ENCODE results near the gene DDN.
A peak's percentile ranks its signal among the peaks of the same experiment; 100 is the strongest.

Gene DDN

DNA sequence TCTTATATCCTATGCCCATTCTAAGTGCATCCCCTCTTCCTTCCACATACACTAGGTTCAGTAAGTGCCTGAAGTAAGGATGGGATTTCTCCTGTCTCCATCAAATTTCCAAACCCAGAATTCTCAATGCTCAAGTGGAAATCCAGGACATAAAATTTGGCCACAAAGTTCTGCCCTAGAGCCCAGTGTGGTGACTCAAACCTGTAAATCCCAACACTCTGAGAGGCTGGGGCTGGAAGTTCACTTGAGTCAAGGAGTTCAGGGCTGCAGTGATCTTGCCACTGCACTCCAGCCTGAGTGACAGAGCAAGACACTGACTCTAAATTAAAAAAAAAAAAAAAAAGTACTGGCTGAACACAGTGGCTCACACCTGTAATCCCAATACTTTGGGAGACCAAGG, 37.4 kb downstream of the DDN start:
- DNase-seq = no peak

DNA sequence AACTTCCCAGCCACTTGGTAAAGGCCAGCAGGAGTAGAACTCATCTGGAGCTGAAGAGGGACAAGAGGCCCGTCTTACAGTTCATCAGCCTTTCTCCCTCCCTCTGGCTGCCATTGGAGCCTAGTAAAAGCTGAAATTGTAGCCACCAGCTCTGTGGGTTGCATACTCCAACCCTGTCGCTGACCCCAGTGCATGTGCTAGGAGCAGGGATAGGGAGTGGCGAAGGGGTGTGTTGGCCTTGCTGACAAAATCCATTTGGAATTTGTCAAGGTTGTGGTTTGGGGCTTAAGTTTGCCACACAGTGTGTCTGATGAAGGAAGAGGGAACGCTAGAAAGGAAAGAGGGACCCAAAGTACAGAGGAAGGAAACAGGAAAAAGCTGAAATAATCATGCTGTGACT, 37.8 kb downstream of the DDN start:
- no peak for DNase-seq

DNA sequence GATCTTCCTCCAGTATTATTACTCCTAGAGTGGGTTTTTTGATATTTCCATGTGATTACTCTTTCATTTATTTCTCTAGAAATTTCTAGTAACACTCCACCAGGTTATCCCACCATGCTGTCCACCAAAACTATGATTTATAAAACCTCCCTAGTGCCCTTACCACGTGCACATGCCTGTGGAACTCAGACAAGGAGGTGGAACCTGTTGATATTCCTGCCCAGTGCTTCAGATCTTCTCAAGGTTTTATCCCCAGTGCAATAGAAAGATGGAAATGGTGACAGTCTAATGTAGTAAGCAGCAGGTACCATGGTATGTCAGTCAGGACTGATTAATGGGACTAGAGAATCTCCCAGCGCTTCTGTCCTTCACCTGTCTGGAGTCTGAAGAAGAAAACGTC, 38.3 kb downstream of the DDN start:
- no peak for DNase-seq

DNA sequence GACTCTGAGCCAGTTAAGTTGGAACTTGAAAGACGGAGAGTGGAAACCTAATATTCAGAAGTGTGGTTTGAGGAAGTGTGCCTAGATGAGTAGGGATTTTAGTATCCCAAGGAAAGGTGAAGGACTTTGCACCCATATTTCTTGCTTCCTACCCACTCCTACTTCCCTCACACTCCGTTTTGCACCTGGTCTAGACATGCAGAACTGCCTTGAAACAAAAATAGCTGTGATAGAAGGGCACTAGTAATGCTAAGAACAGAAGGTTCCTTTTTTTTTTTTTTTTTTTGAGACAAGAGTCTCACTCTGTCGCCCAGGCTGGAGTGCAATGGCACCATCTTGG, 41.2 kb downstream of the DDN start:
- DNase-seq = no peak

DNA sequence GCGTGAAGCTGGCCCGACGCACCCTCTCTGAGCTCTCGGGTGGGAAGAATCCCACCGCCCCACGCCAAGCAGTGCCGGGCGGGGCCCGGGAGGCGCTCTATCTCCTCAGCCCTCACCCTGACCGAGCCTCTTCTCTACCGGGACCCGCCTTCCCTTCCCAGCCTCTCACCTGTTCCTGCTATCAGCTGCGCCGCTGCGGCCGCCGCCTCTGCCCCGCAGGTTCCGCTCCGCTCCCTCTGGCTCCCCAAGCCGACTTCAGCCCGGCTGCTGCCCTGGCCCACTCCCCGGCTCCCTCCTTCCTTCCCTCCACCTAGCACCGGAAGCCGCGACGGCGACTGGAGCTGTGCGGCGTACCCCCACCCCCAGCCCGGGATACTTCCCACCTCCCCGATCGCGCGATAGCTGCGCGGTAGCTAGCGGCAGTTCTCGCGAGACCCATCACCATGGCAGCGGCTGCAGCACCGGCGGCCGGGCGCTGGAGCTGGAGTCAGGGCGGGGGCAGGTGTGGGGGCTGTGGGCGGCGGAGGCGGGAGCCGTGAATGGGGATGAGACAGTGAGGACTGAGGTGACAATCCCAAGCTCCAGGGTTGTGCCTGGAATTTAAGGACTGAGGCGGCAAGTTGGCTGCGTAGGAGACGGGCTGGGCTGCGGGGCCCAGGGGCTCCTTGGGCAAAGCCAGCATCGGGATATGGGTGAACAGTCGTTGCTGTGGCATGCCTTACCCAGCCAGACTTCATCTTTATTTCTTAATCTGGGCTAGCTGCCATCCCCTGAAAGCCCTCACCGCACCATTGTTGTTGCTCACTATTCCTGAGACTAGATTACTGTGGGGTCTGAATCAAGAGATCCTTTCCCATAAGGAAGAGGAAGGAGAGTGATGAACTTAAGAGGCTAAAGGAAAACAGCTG, 41.8 kb downstream of the DDN start, which contains the start of gene ARF3:
TSS of gene ARF3 (minus strand) at position 347 of the 908 bp plus-strand sequence. CDS start 16,392 bp downstream, outside the sequence.
- peak; percentile 91 for DNase-seq

DNA sequence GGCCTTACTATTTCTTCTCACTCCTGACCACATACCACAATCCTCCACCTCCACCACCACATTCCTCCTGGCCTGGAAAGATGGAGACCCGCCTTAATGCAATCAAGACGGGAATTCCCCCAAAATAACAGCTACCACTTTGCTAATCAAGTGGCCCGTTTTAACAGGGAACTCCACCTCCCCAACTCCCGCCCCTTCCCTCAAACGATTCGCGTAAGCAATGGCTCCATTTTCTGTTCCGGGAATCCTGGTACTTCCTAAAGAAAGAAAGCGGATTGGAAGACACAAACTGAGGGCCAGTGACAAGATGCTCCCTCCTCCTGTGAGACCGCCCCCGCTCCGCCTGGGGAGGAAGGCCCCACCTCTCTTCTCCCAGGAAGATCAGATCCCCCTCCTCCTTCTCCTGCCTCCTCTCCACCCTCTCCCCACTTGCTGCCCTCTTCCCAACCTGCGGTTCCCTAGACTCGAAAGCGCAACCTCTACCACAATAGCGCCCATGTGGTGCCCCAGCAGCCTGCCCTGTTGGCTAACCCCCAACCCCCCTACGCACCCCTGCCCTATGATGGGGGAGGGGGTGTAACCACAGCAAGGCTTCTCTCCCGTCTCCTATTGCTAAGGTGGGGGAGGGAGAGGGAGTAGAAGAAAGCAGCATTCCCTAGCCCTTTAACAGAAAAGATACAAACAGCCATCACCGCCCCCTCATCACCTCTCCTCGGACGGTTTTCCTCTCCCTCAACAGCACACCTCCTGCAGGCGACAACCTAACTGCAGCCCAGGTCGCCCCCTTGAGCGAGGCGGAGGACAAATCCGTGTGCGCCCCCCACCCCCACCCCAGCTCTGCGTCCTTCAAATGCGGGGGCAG, 42.7 kb downstream of the DDN start:
- no peak for DNase-seq

DNA sequence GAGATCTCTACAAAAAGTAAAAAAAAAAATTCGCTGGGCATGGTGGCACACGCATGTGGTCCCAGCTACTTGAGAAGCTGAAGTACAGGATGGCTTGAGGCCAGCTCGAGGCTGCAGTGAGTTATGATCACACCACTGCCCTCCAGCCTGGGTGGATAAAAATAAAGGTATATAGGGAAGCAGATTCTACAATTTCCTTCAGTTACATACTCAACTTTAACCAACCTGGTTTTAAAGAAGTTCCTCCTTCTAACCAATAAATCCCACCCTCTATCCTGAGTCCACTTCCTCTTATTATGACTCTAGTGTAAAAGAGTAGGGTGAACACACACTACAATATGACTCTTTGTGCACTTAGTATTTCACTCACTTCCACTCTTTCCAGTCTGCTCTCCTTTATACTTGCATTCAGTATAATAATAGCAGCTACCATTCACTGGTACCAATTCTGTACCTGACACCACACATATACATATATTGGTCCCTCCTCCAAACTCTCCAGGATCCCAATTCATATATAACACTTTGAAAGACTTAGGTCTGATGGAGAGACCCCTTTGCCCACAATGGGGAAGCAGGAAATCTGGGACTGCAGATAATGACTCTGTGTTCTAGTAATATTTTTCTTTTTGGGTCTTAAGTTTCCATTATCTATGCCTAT, 44.2 kb downstream of the DDN start:
- no peak for DNase-seq

DNA sequence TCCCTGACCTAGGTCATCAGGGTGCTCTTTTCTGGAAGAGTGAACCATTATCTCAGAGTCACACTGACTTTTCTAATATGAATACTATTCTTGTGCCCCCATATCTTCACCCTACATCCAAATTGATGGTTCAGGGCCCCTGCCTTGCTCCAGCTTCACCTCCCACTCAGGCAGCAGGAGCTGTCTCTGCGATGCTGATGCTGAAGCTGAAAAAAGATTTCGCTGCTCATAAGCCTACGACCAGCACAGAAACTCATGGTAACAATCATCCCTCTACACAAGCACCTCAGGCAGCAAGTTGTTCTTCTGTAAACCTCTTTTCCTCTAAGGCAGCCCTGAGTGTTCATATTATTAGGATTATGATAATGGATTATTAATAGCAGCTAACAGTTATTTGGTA, 45.1 kb downstream of the DDN start:
- no peak for DNase-seq

DNA sequence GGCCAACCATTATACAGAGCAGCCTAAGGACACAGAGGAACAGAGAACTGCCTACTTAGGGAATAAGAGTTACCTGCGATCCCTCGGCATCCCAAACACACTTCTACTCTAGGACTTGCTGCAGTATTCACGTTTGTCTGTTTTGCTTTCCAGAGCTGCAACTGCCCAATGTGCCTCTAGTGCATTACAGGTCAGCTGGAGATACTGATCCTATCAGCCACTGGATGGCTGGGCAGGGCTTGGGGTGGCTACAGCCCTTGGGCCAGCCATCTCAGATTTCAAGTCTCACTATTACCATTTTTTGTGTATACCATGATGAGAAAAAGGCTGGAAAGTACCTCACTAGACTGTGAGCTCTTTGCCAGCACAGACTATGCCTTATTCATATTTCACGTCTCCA, 46.5 kb downstream of the DDN start:
- no peak for DNase-seq

DNA sequence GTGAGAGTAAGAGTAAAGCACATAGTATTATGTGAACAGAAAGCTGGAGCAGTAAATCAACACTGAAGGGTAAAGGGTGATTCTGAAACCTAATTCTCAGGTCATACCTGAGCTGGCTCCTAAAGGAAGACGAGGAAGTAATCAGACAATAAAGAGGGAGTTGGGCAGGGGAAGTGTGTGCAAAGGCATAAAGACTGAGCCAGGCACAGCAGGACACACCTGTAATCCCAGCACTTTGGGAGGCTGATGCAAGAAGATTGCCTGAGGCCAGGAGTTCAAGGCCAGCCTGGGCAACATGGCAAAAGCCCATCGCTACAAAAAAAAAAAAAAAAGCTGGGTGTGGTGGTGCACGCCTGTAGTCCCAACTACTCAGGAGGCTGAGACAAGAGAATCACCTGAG, 51.4 kb downstream of the DDN start:
- no peak for DNase-seq

DNA sequence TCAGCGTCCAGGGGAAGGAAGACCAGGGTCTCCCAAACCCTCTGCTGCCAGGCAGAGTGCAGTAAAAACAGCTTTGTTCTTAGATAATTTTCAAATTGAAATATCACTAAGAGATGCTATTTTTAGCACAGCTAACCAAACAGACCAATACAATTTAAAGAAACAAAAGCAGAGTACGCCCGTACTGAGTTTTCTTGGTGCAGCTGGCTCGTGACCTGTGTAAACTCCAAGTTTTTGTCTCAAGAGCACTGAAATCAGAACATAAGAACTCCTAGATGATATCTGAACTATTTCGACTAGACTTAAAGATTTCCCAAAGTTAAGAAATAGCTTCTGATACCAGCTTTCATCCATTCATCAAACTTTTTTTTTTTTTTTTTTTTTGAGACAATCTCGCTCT, 52.2 kb downstream of the DDN start:
- no peak for DNase-seq

DNA sequence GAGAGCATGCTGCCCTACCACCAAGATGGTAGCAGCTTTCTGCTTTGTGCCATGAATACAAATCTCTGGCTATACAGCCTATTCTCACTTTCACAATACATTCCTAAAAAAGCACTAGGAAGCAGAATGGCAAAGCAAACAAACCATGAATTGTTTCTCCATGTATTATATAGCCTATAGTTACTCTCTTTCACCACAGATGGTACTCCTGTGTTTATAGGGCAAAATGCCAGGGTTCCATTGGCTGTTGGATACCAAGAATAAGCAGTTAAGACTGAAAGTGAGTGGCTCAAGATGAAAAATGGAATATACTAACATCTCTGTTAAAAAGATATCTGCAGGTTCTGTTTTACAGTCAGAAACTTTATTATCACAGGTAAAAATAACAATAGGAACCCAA, 53.0 kb downstream of the DDN start:
- DNase-seq = no peak

Data from central memory CD4-positive, alpha-beta T cell (primary cell).